Mesenchymal stem cell (in vitro differentiated cells and primary cell): ENCODE data around the gene FAM227B.

Experiments used
- DNase-seq: peaks from one replicate; pipeline ENCODE4 v3.0.0-alpha.2; 2013
- H2AFZ ChIP-seq: one replicate; pipeline ENCODE4 v1.6.1; 2013; ENCODE audit warnings: low read depth, mild to moderate bottlenecking, control low read depth, inconsistent platforms, low read length, moderate library complexity
- H2AK5ac ChIP-seq: 2 replicates; pipeline ENCODE4 v1.6.1; 2013; ENCODE audit warnings: low read length, moderate library complexity, mild to moderate bottlenecking, inconsistent platforms; ENCODE audit not compliant: severe bottlenecking
- H2BK120ac ChIP-seq: one replicate; pipeline ENCODE4 v1.6.1; 2013; ENCODE audit warnings: low read depth, mild to moderate bottlenecking, inconsistent platforms, low read length, moderate library complexity
- H2BK12ac ChIP-seq, 2 experiments: one replicate each; pipeline ENCODE4 v1.6.1; 2013; ENCODE audit warnings: inconsistent platforms in 2 of 2, low read length in 2 of 2, mild to moderate bottlenecking in 2 of 2, moderate library complexity in 2 of 2, control low read depth in 1 of 2
- H2BK15ac ChIP-seq: one replicate; pipeline ENCODE4 v1.6.1; 2013; ENCODE audit warnings: mild to moderate bottlenecking, low read depth, inconsistent platforms; ENCODE audit not compliant: poor library complexity, severe bottlenecking
- H2BK5ac ChIP-seq: 2 replicates; pipeline ENCODE4 v1.6.1; 2013; ENCODE audit warnings: low read depth, mild to moderate bottlenecking, low read length, control low read depth, inconsistent platforms; ENCODE audit not compliant: poor library complexity, severe bottlenecking
- H3K14ac ChIP-seq, 2 experiments: one replicate each; pipeline ENCODE4 v1.6.1; 2013; ENCODE audit warnings: inconsistent platforms in 2 of 2, low read length in 2 of 2, control low read depth in 1 of 2, mild to moderate bottlenecking in 1 of 2, moderate library complexity in 1 of 2
- H3K18ac ChIP-seq, 2 experiments: one replicate each; pipeline ENCODE4 v1.6.1; 2013; ENCODE audit warnings: inconsistent platforms in 2 of 2, low read length in 2 of 2, control low read depth in 1 of 2, low read depth in 1 of 2, mild to moderate bottlenecking in 1 of 2
- H3K23ac ChIP-seq, 2 experiments: one replicate each; pipeline ENCODE4 v1.6.1; 2013; ENCODE audit warnings: inconsistent platforms in 2 of 2, low read length in 2 of 2, mild to moderate bottlenecking in 2 of 2, moderate library complexity in 2 of 2, control low read depth in 1 of 2
- H3K27ac ChIP-seq: 2 replicates; pipeline ENCODE4 v1.5.1; 2013; ENCODE audit warnings: mild to moderate bottlenecking, moderate library complexity, low read length, control low read depth, inconsistent platforms; ENCODE audit not compliant: poor library complexity, severe bottlenecking
- H3K27me3 ChIP-seq, 2 experiments: 2 replicates each; pipeline versions ENCODE4 v1.6.1 to v1.7.0; 2013; ENCODE audit warnings: low read length in 2 of 2, mild to moderate bottlenecking in 2 of 2, moderate library complexity in 2 of 2, control low read depth in 1 of 2, inconsistent platforms in 1 of 2; ENCODE audit not compliant: control insufficient read depth in 1 of 2, insufficient read depth in 1 of 2
- H3K36me3 ChIP-seq, 2 experiments: 2 replicates each; pipeline versions ENCODE4 v1.6.1 to v1.7.0; 2013; ENCODE audit warnings: low read length in 2 of 2, control low read depth in 1 of 2, inconsistent platforms in 1 of 2, low read depth in 1 of 2, mild to moderate bottlenecking in 1 of 2; ENCODE audit not compliant: insufficient read depth in 2 of 2, control insufficient read depth in 1 of 2
- H3K4ac ChIP-seq, 2 experiments: one replicate each; pipeline ENCODE4 v1.6.1; 2013; ENCODE audit warnings: inconsistent platforms in 2 of 2, low read length in 2 of 2, mild to moderate bottlenecking in 2 of 2, moderate library complexity in 2 of 2, control low read depth in 1 of 2, low read depth in 1 of 2
- H3K4me1 ChIP-seq: 2 replicates; pipeline ENCODE4 v1.6.1; 2013; ENCODE audit warnings: low read depth, low read length, control low read depth; ENCODE audit not compliant: control insufficient read depth, insufficient read depth
- H3K4me2 ChIP-seq: 2 replicates; pipeline ENCODE4 v1.6.1; 2013; ENCODE audit warnings: low read length, mild to moderate bottlenecking, inconsistent platforms; ENCODE audit not compliant: poor library complexity, severe bottlenecking
- H3K4me3 ChIP-seq, 2 experiments: 2 replicates each; pipeline versions ENCODE4 v1.5.1 to v1.7.0; 2013; ENCODE audit warnings: low read length in 2 of 2, mild to moderate bottlenecking in 2 of 2, control low read depth in 1 of 2, low read depth in 1 of 2; ENCODE audit not compliant: insufficient read depth in 1 of 2
- H3K79me1 ChIP-seq: replicated peaks from 2 replicates; pipeline ENCODE4 v1.6.1; 2013; ENCODE audit warnings: mild to moderate bottlenecking, control low read depth, low read length, inconsistent platforms; ENCODE audit not compliant: poor library complexity, severe bottlenecking
- H3K9ac ChIP-seq: 2 replicates; pipeline ENCODE4 v1.7.0; 2013; ENCODE audit warnings: mild to moderate bottlenecking, low read length, moderate library complexity
- H3K9me3 ChIP-seq: 2 replicates; pipeline ENCODE4 v1.7.0; 2013; ENCODE audit warnings: mild to moderate bottlenecking, low read length; ENCODE audit not compliant: control insufficient read depth
- H4K8ac ChIP-seq: one replicate; pipeline ENCODE4 v1.6.1; 2013; ENCODE audit warnings: inconsistent platforms, mild to moderate bottlenecking, low read length, moderate library complexity
- H4K91ac ChIP-seq: one replicate; pipeline ENCODE4 v1.6.1; 2013; ENCODE audit warnings: mild to moderate bottlenecking, low read length, inconsistent platforms
- WGBS: methylation state at CpG from one replicate; pipeline ENCODE4 v1.1.7; 2013; ENCODE audit warnings: mixed read lengths; 5-methylcytosine and 5-hydroxymethylcytosine counted together

FAM227B gene

GRCh38 chr15:49415149-49415548 lies 205.5 kb downstream of the FAM227B start:
- Histone ChIP-seq H4K8ac (no peak overlapping the region), H2BK12ac (no peak overlapping the region), H4K91ac (no peak overlapping the region), H3K4me1 (no peaks in the 10 kb centered on the region), H3K36me3 (no peaks in the 10 kb centered on the region), H2BK5ac (no peak overlapping the region), H3K79me1 (no peaks in the 10 kb centered on the region), H3K27ac (no peak overlapping the region), H3K27me3 (no peaks in the 10 kb centered on the region), H3K4me3 (no peak overlapping the region), H3K18ac (no peak overlapping the region), H3K9ac (no peak overlapping the region), H2AFZ (no peak overlapping the region), H2BK120ac (no peak overlapping the region), H2AK5ac (no peak overlapping the region), H3K23ac (no peak overlapping the region), H3K4me2 (no peak overlapping the region), H3K4ac (no peak overlapping the region), H2BK15ac (no peak overlapping the region), H3K9me3 (no peaks in the 10 kb centered on the region), H3K14ac (no peak overlapping the region)
- peak; percentile 53 for DNase-seq

GRCh38 chr15:49412797-49413196 lies 207.8 kb downstream of the FAM227B start:
- H3K36me3 ChIP-seq: no peaks in the 10 kb centered on the region
- no peak for DNase-seq
- H4K91ac ChIP-seq: no peak overlapping the region
- H3K14ac ChIP-seq: no peak overlapping the region
- H2BK5ac ChIP-seq: no peak overlapping the region
- H3K79me1 ChIP-seq: no peaks in the 10 kb centered on the region
- no peak overlapping the region for H2AK5ac ChIP-seq
- H3K27me3 ChIP-seq: no peaks in the 10 kb centered on the region
- H3K9ac ChIP-seq: no peak overlapping the region
- no peak overlapping the region for H3K18ac ChIP-seq
- no peak overlapping the region for H3K27ac ChIP-seq
- H4K8ac ChIP-seq: no peak overlapping the region
- H3K9me3 ChIP-seq: no peaks in the 10 kb centered on the region
- H3K4me3 ChIP-seq: no peak overlapping the region
- H2BK15ac ChIP-seq: no peak overlapping the region
- no peak overlapping the region for H3K23ac ChIP-seq
- no peak overlapping the region for H2AFZ ChIP-seq
- no peaks in the 10 kb centered on the region for H3K4me1 ChIP-seq
- H3K4ac ChIP-seq: no peak overlapping the region
- no peak overlapping the region for H3K4me2 ChIP-seq
- H2BK120ac ChIP-seq: no peak overlapping the region
- H2BK12ac ChIP-seq: no peak overlapping the region

GRCh38 chr15:49410641-49411040 lies 210.0 kb downstream of the FAM227B start:
- Histone ChIP-seq H3K9me3 (no peaks in the 10 kb centered on the region), H2BK12ac (no peak overlapping the region), H3K4me3 (no peak overlapping the region), H3K4me2 (no peak overlapping the region), H3K23ac (no peak overlapping the region), H4K8ac (no peak overlapping the region), H3K9ac (no peak overlapping the region), H3K79me1 (no peaks in the 10 kb centered on the region), H3K27ac (no peak overlapping the region), H2AK5ac (no peak overlapping the region), H3K4me1 (no peaks in the 10 kb centered on the region), H2AFZ (no peak overlapping the region), H3K14ac (no peak overlapping the region), H3K36me3 (no peaks in the 10 kb centered on the region), H3K4ac (no peak overlapping the region), H2BK120ac (no peak overlapping the region), H3K18ac (no peak overlapping the region), H3K27me3 (no peaks in the 10 kb centered on the region), H2BK5ac (no peak overlapping the region), H2BK15ac (no peak overlapping the region), H4K91ac (no peak overlapping the region)
- no peak for DNase-seq

GRCh38 chr15:49406352-49407118 lies 214.1 kb downstream of the FAM227B start:
- no peak overlapping the region for H2BK5ac ChIP-seq
- H3K4me1 ChIP-seq: no peaks in the 10 kb centered on the region
- no peak overlapping the region for H2BK120ac ChIP-seq
- no peak overlapping the region for H2BK15ac ChIP-seq
- H3K14ac ChIP-seq: no peak overlapping the region
- H2BK12ac ChIP-seq: peak overlapping the region in 1 of 2 experiments; percentile 54
- peak overlapping the region; percentile 72 for H4K91ac ChIP-seq
- H3K4ac ChIP-seq: no peak overlapping the region
- no peak overlapping the region for H4K8ac ChIP-seq
- H3K27ac ChIP-seq: no peak overlapping the region
- no peak overlapping the region for H3K4me3 ChIP-seq
- 95% methylated on average over 17 of the region's 17 CpGs for WGBS
- no peaks in the 10 kb centered on the region for H3K36me3 ChIP-seq
- H3K9ac ChIP-seq: no peak overlapping the region
- no peaks in the 10 kb centered on the region for H3K27me3 ChIP-seq
- no peak overlapping the region for H3K4me2 ChIP-seq
- H2AFZ ChIP-seq: no peak overlapping the region
- no peaks in the 10 kb centered on the region for H3K79me1 ChIP-seq
- peak overlapping the region in 1 of 2 experiments; percentile 28 for H3K18ac ChIP-seq
- DNase-seq: no peak
- no peak overlapping the region for H3K23ac ChIP-seq
- H3K9me3 ChIP-seq: no peaks in the 10 kb centered on the region
- H2AK5ac ChIP-seq: no peak overlapping the region
